Sigmoid colon (tissue), 7 donors: ENCODE results near the gene ATXN2L. TPM values are rescaled to one million over a fixed set of nuclear protein-coding genes. Genes with fewer than 3 reads are reported as not detected.

Experiments
- DNase-seq: peaks from one replicate; pipeline ENCODE4 v3.0.0-alpha.2; 2019
- H3K27ac ChIP-seq, 4 donors: fragments of 200-600 bp; sonication (generic); one replicate each; pipeline ENCODE4 v1.5.1; 2016 to 2019; ENCODE audit warnings: mild to moderate bottlenecking in 1 of 4
- H3K27me3 ChIP-seq, 3 donors: fragments of 200-600 bp; sonication (generic); one replicate each; pipeline ENCODE4 v1.5.1; 2019; ENCODE audit warnings: mild to moderate bottlenecking in 1 of 3
- H3K36me3 ChIP-seq, 4 donors: fragments of 200-600 bp; sonication (generic); one replicate each; pipeline ENCODE4 v1.5.1; 2016 to 2019
- H3K4me1 ChIP-seq, 4 donors: fragments of 200-600 bp; sonication (generic); one replicate each; pipeline ENCODE4 v1.5.1; 2017 to 2019
- H3K4me3 ChIP-seq, 4 donors: fragments of 200-600 bp; sonication (generic); one replicate each; pipeline ENCODE4 v1.5.1; 2017 to 2019; ENCODE audit warnings: mild to moderate bottlenecking in 2 of 4, moderate library complexity in 1 of 4
- H3K9me3 ChIP-seq, 4 donors: fragments of 200-600 bp in 3 of 4; sonication (generic) in 3 of 4; one replicate each; pipeline versions ENCODE4 v1.5.1 to v1.6.1; 2013 to 2019
- EP300 ChIP-seq, 4 donors: sonication (generic); formaldehyde crosslinking; IDR thresholded peaks; one replicate each; pipeline ENCODE4 v1.6.1; 2017; ENCODE audit warnings: antibody characterized with exemption in 4 of 4
- POLR2A ChIP-seq, 2 donors: fragments of 450-650 bp; IDR thresholded peaks; one replicate each; pipeline ENCODE4 v1.6.1; 2016; ENCODE audit warnings: antibody characterized with exemption in 2 of 2, mild to moderate bottlenecking in 2 of 2, moderate library complexity in 2 of 2
- POLR2AphosphoS5 ChIP-seq, 4 donors: sonication (generic); formaldehyde crosslinking; IDR thresholded peaks; one replicate each; pipeline ENCODE4 v1.6.1; 2017; ENCODE audit warnings: antibody characterized with exemption in 4 of 4
- WGBS, 2 donors: extraction: QIAGEN DNeasy Blood & Tissue Kit; methylation state at CpG; one replicate each; pipeline ENCODE4 v1.1.7; 2013; 5-methylcytosine and 5-hydroxymethylcytosine counted together
- intact Hi-C: fragments of 100-400 bp; cut with DNase I; formaldehyde crosslinking; loops from one replicate; pipeline ENCODE4 v1.15.1; 2023
- polyA plus RNA-seq, 3 donors: library from polyadenylated mRNA; stranded (reverse); fragments of 200-250 nt; gene quantifications; one replicate each; pipeline ENCODE4 v1.2.3, GENCODE V29; 2013
- total RNA-seq, 4 donors: library from RNA; depleted of rRNA; stranded (reverse); fragments of >200 nt; gene quantifications; one replicate each; pipeline ENCODE4 v1.1.0, GENCODE V29; 2016
- TF ChIP-seq, protein P1 (sequence below), 4 experiments: fragments of 450-650 bp in 3 of 4; fragments of 200-600 bp in 1 of 4; IDR thresholded peaks; one replicate each; pipeline ENCODE4 v1.5.1; 2016 to 2019; ENCODE audit warnings: antibody characterized with exemption in 4 of 4, mild to moderate bottlenecking in 3 of 4, moderate library complexity in 2 of 4
- donor health status: healthy with polysubstance abuse.
- donor health status: Bipolar disorder and iron deficiency.
- donor health status: healthy.

ATXN2L gene
- total and polyA plus RNA-seq, 7 donors, result 25.9 to 89.9 (median 51.7) TPM

DNA sequence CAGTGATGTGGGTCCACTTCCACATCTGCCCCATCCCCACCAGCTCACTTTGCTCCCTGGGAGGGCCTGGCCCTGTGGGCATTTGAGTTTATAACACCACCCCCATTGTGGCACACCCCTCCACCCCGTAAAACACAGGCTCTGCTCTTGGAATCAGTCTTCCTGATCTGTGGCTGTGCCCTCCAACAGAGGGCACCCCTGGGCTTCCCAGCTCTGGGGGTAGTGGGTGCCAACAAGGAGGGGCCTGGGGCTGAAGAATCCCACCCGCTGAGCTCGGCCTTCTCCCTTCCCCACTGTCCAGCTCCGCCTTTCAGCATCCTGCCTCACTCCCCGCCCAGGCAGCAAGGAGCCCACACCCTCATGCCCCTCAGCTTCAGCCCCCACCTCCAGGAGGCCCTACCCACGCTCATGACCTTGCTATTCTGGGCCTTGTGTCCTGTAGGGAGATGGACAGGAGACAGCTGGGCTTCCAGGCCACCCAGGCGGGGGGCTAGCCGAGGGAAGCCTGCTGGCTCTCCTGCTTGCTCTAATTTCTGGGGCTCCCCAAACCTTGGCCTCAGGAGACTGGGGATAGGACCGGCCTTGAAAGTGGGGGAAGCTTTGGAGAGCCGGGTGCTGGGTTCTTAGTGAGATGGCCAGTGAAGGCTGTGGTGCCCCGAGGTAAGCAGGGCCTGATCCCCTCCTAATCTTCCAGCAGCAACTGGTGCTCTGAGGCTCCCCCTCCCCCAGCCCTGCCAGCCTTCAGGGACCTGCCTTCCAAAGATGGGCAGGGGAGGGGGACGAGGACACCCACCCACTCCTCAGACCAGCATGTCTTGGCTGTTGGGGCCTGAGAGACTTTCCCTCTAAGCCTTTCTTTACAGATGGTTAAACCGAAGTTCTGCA is 52.6 kb downstream of the ATXN2L start:
- peaks cover 0 to 2% (median 0%) of the 10 kb centered on the region in 3 donors for H3K27me3 ChIP-seq
- no peak overlapping the region for H3K27ac ChIP-seq
- H3K36me3 ChIP-seq, result peaks cover 16 to 43% (median 26%) of the 10 kb centered on the region in 4 donors
- H3K4me3 ChIP-seq, result no peak overlapping the region
- 69 to 70% methylated on average over 13 of the region's 13 CpGs for whole genome bisulfite sequencing, 2 donors
- TF ChIP-seq, protein P1, sequence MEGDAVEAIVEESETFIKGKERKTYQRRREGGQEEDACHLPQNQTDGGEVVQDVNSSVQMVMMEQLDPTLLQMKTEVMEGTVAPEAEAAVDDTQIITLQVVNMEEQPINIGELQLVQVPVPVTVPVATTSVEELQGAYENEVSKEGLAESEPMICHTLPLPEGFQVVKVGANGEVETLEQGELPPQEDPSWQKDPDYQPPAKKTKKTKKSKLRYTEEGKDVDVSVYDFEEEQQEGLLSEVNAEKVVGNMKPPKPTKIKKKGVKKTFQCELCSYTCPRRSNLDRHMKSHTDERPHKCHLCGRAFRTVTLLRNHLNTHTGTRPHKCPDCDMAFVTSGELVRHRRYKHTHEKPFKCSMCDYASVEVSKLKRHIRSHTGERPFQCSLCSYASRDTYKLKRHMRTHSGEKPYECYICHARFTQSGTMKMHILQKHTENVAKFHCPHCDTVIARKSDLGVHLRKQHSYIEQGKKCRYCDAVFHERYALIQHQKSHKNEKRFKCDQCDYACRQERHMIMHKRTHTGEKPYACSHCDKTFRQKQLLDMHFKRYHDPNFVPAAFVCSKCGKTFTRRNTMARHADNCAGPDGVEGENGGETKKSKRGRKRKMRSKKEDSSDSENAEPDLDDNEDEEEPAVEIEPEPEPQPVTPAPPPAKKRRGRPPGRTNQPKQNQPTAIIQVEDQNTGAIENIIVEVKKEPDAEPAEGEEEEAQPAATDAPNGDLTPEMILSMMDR (IDR thresholded peaks at IDR 0.05), result no peak
- TF ChIP-seq POLR2A (IDR thresholded peaks at IDR 0.05) (no peak), POLR2AphosphoS5 (IDR thresholded peaks at IDR 0.05) (no peak), EP300 (IDR thresholded peaks at IDR 0.05) (no peak)
- H3K4me1 ChIP-seq, result peaks cover 0 to 14% (median 12%) of the 10 kb centered on the region in 4 donors
- DNase-seq, result no peak
- intact Hi-C loops, result no loop called here
- H3K9me3 ChIP-seq, result no peaks in the 10 kb centered on the region

DNA sequence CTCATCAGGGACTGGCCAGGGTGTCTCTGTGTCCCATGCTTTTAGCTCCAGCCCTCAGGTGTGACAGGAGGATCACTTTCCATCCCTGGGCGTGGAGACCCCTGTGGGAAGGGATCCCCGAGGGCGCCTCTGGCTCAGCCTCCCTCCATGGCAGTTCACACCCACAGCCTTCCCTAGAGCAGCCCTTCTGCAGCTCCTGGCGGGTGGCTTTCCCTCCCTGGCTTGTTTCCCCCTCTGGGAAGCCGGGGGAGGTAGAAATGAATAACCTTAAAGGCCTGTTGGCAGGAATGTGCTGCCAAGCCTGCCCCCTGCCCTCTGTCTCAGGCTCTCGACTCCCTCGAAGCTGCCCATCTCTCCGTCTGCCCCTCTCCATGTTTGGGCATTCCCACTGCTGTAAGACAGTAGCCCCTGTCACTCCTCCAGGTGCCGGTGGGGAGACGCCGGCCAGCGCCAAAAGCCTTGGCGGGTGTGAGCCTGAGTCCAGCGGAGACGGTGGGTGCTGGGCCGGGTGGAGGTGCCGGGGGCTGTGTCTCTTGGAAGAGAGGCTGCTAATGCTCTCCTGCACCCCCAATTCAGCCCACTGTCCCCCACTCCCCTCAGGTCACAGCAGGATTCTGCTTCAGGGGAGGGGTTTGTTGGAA is 53.3 kb downstream of the ATXN2L start:
- DNase-seq, result no peak
- H3K27me3 ChIP-seq, result peaks cover 0 to 9% (median 0%) of the 10 kb centered on the region in 3 donors
- intact Hi-C loops, result no loop called here
- no peaks in the 10 kb centered on the region for H3K9me3 ChIP-seq
- WGBS, 2 donors, result 78 to 81% methylated on average over 17 of the region's 17 CpGs
- H3K4me3 ChIP-seq, result no peak overlapping the region
- TF ChIP-seq POLR2A (IDR thresholded peaks at IDR 0.05), result no peak
- TF ChIP-seq, protein P1 (IDR thresholded peaks at IDR 0.05), result no peak
- TF ChIP-seq EP300 (IDR thresholded peaks at IDR 0.05), result no peak
- peaks cover 8 to 35% (median 20%) of the 10 kb centered on the region in 4 donors for H3K36me3 ChIP-seq
- peaks cover 0 to 16% (median 14%) of the 10 kb centered on the region in 4 donors for H3K4me1 ChIP-seq
- H3K27ac ChIP-seq, result no peak overlapping the region

DNA sequence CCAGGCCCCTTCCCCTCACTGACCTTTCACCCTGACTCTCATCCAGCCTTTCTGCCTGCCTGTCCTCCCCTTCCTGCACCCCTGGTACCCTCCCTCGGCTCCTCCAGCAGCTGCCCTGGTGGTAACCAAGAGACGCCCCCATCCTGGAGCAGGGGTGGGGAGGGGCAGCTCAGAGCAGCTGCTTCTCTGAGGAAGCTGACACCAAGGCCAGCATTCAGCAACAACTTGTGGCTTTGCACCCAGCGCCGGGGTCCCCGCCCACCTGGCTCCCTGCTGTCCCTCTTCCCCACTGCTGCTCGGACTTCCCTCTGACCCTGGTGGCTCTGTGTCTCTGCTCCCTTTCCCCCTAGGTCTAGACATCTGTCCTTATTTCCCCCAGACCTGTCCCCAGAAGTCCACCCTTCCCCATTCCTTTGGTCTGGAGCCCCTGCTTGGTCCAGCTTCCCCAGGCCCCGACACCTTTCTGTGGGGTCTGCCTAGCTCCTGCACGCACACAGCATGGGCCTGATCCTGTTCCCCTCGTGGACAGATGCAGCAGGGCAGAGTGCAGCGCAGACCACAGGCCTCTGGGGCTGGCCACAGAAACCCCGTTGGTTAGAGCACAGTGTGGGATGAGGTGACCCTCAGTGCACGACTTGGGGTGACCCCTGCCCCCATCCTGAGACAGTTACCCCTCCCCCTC is 54.3 kb downstream of the ATXN2L start:
- H3K4me3 ChIP-seq, result no peak overlapping the region
- H3K36me3 ChIP-seq, result peaks cover under 1 to 25% (median 11%) of the 10 kb centered on the region in 4 donors
- H3K9me3 ChIP-seq, result no peaks in the 10 kb centered on the region
- intact Hi-C loops, result no loop called here
- H3K27me3 ChIP-seq, result peaks cover 0 to 18% (median 3%) of the 10 kb centered on the region in 3 donors
- WGBS, 2 donors, result 55 to 67% methylated on average over 12 of the region's 12 CpGs
- TF ChIP-seq EP300 (IDR thresholded peaks at IDR 0.05), result no peak
- TF ChIP-seq, protein P1 (IDR thresholded peaks at IDR 0.05), result no peak
- no peak for TF ChIP-seq POLR2A (IDR thresholded peaks at IDR 0.05)
- TF ChIP-seq POLR2AphosphoS5 (IDR thresholded peaks at IDR 0.05), result no peak
- DNase-seq, result no peak
- H3K27ac ChIP-seq, result no peak overlapping the region
- peaks cover 0 to 16% (median 14%) of the 10 kb centered on the region in 4 donors for H3K4me1 ChIP-seq

DNA sequence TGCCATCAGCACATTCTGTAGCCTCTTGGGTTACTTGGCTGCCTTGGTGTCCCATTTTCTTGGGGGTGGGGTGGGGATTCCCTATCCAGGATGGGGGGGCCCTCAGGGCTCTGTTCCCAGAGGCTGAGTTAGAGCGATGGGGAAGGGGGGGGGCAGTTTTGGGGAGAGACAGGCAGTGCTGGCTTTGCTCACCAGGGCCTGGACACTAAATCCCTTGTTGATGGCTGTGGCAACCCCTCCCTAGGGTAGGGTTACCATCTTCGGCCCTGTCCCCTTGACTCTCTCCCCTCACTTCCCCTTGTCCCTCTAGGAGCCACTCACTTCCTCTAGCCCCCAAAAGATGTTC is 54.8 kb downstream of the ATXN2L start:
- peaks cover 0 to 20% (median 6%) of the 10 kb centered on the region in 4 donors for H3K36me3 ChIP-seq
- intact Hi-C loops, result no loop called here
- no peaks in the 10 kb centered on the region for H3K9me3 ChIP-seq
- H3K4me1 ChIP-seq, result peaks cover 0 to 16% (median 14%) of the 10 kb centered on the region in 4 donors
- WGBS, 2 donors, result 72 to 75% methylated on average over 2 of the region's 2 CpGs
- TF ChIP-seq, protein P1 (IDR thresholded peaks at IDR 0.05), result no peak
- TF ChIP-seq POLR2AphosphoS5 (IDR thresholded peaks at IDR 0.05) (no peak), POLR2A (IDR thresholded peaks at IDR 0.05) (no peak), EP300 (IDR thresholded peaks at IDR 0.05) (no peak)
- peaks cover 0 to 23% (median 8%) of the 10 kb centered on the region in 3 donors for H3K27me3 ChIP-seq
- no peak overlapping the region for H3K27ac ChIP-seq
- DNase-seq, result no peak
- no peak overlapping the region for H3K4me3 ChIP-seq
